Measurements from ENCODE around the gene ZNF511.

GRCh38 chr10:133316732-133317131 is 8.0 kb downstream of the ZNF511 start:
- TF ChIP-seq CTCF (IDR thresholded peaks at IDR 0.05) (no peak), EP300 (IDR thresholded peaks at IDR 0.05) (no peak), POLR2A (IDR thresholded peaks at IDR 0.05) (no peak)

Data from tibial nerve (tissue), 4 donors.